Measurements from ENCODE around the gene CDC42EP3. TPM values are rescaled to one million over a fixed set of nuclear protein-coding genes. Genes with fewer than 3 reads are reported as not detected.

The CDC42EP3 gene
- total and polyA plus RNA-seq, 12 donors: 4.2 to 30.2 (median 10.7) TPM

- intact Hi-C loops (cut with DNase I): no loop called here
Observed at GRCh38 chr2:37633845-37634244, 37.6 kb downstream of the CDC42EP3 start.

GRCh38 chr2:37633234-37633633 lies 38.2 kb downstream of the CDC42EP3 start:
- no peaks in the 10 kb centered on the region for H3K27me3 ChIP-seq
- H3K36me3 ChIP-seq (replicated peaks in 1 of 2): no peaks in the 10 kb centered on the region
- TF ChIP-seq POLR2A (IDR thresholded peaks at IDR 0.05): no peak
- TF ChIP-seq CTCF (IDR thresholded peaks at IDR 0.05): no peak
- H3K4me3 ChIP-seq: no peak overlapping the region
- H3K9me3 ChIP-seq (replicated peaks in 1 of 3): no peaks in the 10 kb centered on the region
- no peaks in the 10 kb centered on the region for H3K4me1 ChIP-seq (replicated peaks in 1 of 2)
- intact Hi-C loops (cut with DNase I): no loop called here
- no peak for DNase-seq
- 64 to 79% (median 69%) methylated on average over 1 of the region's 1 CpG for WGBS, 4 donors
- no peak overlapping the region for H3K27ac ChIP-seq

More at GRCh38 chr2:37633845-37634244, 37.6 kb downstream of the CDC42EP3 start:
- Histone ChIP-seq H3K36me3 (replicated peaks in 1 of 2) (no peaks in the 10 kb centered on the region), H3K27ac (no peak overlapping the region), H3K9me3 (replicated peaks in 1 of 3) (no peaks in the 10 kb centered on the region), H3K4me3 (no peak overlapping the region), H3K4me1 (replicated peaks in 1 of 2) (no peaks in the 10 kb centered on the region), H3K27me3 (no peaks in the 10 kb centered on the region)
- 73 to 77% (median 75%) methylated on average over 3 of the region's 3 CpGs for WGBS, 4 donors
- no peak for DNase-seq
- TF ChIP-seq POLR2A (IDR thresholded peaks at IDR 0.05) (no peak), CTCF (IDR thresholded peaks at IDR 0.05) (no peak)

- Histone ChIP-seq H3K9me3 (replicated peaks in 1 of 3) (no peaks in the 10 kb centered on the region), H3K36me3 (replicated peaks in 1 of 2) (no peaks in the 10 kb centered on the region), H3K4me1 (replicated peaks in 1 of 2) (no peaks in the 10 kb centered on the region), H3K27me3 (no peaks in the 10 kb centered on the region), H3K27ac (no peak overlapping the region), H3K4me3 (no peak overlapping the region)
- 76 to 84% (median 78%) methylated on average over 2 of the region's 2 CpGs for WGBS, 4 donors
- DNase-seq: no peak
- no peak for TF ChIP-seq CTCF (IDR thresholded peaks at IDR 0.05)
- TF ChIP-seq POLR2A (IDR thresholded peaks at IDR 0.05): no peak
- intact Hi-C loops (cut with DNase I): no loop called here
Observed at GRCh38 chr2:37632310-37632709, 39.1 kb downstream of the CDC42EP3 start.

- DNase-seq: no peak
- Histone ChIP-seq H3K4me3 (no peak overlapping the region), H3K9me3 (replicated peaks in 1 of 3) (no peaks in the 10 kb centered on the region), H3K36me3 (replicated peaks in 1 of 2) (no peaks in the 10 kb centered on the region), H3K27ac (no peak overlapping the region), H3K27me3 (no peaks in the 10 kb centered on the region), H3K4me1 (replicated peaks in 1 of 2) (no peaks in the 10 kb centered on the region)
- no peak for TF ChIP-seq CTCF (IDR thresholded peaks at IDR 0.05)
- no peak for TF ChIP-seq POLR2A (IDR thresholded peaks at IDR 0.05)
- WGBS, 4 donors: 63 to 69% (median 68%) methylated on average over 4 of the region's 4 CpGs
- intact Hi-C loops (cut with DNase I): no loop called here
Observed at GRCh38 chr2:37631698-37632097, 39.7 kb downstream of the CDC42EP3 start.

Data from adrenal gland (tissue), 12 donors.